Right renal pelvis (tissue), 4 donors: ENCODE results near the gene RPRD2. TPM values are rescaled to one million over a fixed set of nuclear protein-coding genes. Genes with fewer than 3 reads are reported as not detected.
"Not testable (repeated sequence)": the region's sequence is repeated elsewhere in the genome, so short reads cannot be mapped to it uniquely, and the experiment has no call there.

Source experiments
- DNase-seq, 4 donors: peaks; one replicate each; pipeline ENCODE4 v3.0.0-alpha.2; 2013; ENCODE audit warnings: low read depth in 4 of 4, low spot score in 3 of 4, missing footprints in 1 of 4
- polyA plus RNA-seq, 4 donors: library from polyadenylated mRNA; unstranded; fragments of 120-200 nt; gene quantifications; one replicate each; pipeline ENCODE4 v1.2.1, GENCODE V29; 2013; ENCODE audit not compliant: insufficient read length in 4 of 4

Gene RPRD2
- 10 to 100 TPM; 50.0 to 57.7 (median 54.8) TPM for polyA plus RNA-seq

- DNase-seq, result peak; percentile 98 to 100 (median 100)
Measured at GRCh38 chr1:150363426-150364230, at the start of gene RPRD2. TSS of gene RPRD2 (plus strand) at chr1:150364147. CDS start at chr1:150364715, 568 bp downstream.

- DNase-seq, result not testable (repeated sequence)
Measured at GRCh38 chr1:150314691-150315090, 49.3 kb upstream of the RPRD2 start.

GRCh38 chr1:150320667-150320978 lies 43.3 kb upstream of the RPRD2 start:
- no peak for DNase-seq

- no peak for DNase-seq
Measured at GRCh38 chr1:150321826-150322166, 42.2 kb upstream of the RPRD2 start.

- DNase-seq, result no peak
Measured at GRCh38 chr1:150322310-150322709, 41.6 kb upstream of the RPRD2 start.

- DNase-seq, result no peak
Measured at GRCh38 chr1:150332651-150333290, 31.2 kb upstream of the RPRD2 start.

GRCh38 chr1:150346316-150346715 lies 17.6 kb upstream of the RPRD2 start:
- DNase-seq, result no peak

GRCh38 chr1:150352866-150353265 lies 11.1 kb upstream of the RPRD2 start:
- DNase-seq, result no peak

GRCh38 chr1:150362721-150363425 lies 1.1 kb upstream of the RPRD2 start:
- peak in 1 of 4 donors; percentile 26 for DNase-seq

GRCh38 chr1:150364231-150365003 lies 470 bp downstream of the RPRD2 start:
- DNase-seq, result peak in 1 of 4 donors; percentile 54

GRCh38 chr1:150365941-150366340 lies 2.0 kb downstream of the RPRD2 start:
- no peak for DNase-seq

GRCh38 chr1:150366416-150367296 lies 2.7 kb downstream of the RPRD2 start:
- DNase-seq, result no peak

- DNase-seq, result no peak
Measured at GRCh38 chr1:150371110-150371509, 7.2 kb downstream of the RPRD2 start.

- no peak for DNase-seq
Measured at GRCh38 chr1:150372580-150372979, 8.6 kb downstream of the RPRD2 start.

- DNase-seq, result no peak
Measured at GRCh38 chr1:150376110-150376509, 12.2 kb downstream of the RPRD2 start.

GRCh38 chr1:150383631-150384324 lies 19.8 kb downstream of the RPRD2 start:
- no peak for DNase-seq

- DNase-seq, result no peak
Measured at GRCh38 chr1:150385537-150386445, 21.8 kb downstream of the RPRD2 start.

GRCh38 chr1:150386592-150386991 lies 22.6 kb downstream of the RPRD2 start:
- no peak for DNase-seq
